CD4-positive, alpha-beta T cell treated with Interleukin-17A for 1 hour (primary cell): ENCODE results near the gene CFL2.

Source experiments
- DNase-seq: peaks from one replicate; pipeline ENCODE4 v3.0.0-alpha.2; 2020

The CFL2 gene

DNA sequence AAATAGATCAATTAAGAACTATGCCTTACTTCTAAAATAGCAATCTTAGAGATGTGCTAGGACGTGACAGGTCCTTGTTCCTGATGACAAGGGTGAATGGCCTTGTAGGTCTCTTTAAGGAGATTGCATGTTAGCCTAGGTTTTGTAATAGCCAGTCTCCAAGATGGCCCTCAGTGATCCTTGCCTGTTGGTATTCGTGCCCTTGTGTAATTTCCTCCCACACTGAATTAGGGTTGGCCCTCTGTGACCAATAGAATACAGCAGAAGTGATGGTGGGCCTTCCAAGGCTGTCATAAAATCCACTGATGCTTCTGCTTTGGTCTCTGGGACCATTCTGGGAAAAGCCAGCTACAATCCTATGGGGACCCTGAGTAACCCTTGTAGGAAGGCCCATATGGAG is 46.3 kb downstream of the CFL2 start:
- no peak for DNase-seq

DNA sequence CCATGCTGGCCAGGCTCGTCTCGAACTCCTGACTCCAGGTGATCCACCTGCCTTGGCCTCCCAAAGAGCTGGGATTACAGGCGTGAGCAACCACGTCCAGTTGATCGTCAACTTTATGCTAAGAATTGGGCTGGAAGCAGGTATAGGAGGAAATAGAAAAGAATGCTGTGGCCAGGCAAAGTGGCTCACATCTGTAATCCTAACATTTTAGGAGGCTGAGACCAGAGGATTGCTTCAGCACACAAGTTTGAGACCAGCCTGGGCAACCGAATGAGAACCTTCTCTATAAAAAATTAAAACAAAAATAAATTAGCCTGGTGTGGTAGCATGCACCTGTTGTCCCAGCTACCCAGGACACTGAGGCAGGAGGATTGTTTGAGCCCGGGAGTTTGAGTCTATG is 47.4 kb downstream of the CFL2 start:
- no peak for DNase-seq

- DNase-seq: peak; percentile 50
Observed at GRCh38 chr14:34665785-34666435, 48.5 kb downstream of the CFL2 start.

DNA sequence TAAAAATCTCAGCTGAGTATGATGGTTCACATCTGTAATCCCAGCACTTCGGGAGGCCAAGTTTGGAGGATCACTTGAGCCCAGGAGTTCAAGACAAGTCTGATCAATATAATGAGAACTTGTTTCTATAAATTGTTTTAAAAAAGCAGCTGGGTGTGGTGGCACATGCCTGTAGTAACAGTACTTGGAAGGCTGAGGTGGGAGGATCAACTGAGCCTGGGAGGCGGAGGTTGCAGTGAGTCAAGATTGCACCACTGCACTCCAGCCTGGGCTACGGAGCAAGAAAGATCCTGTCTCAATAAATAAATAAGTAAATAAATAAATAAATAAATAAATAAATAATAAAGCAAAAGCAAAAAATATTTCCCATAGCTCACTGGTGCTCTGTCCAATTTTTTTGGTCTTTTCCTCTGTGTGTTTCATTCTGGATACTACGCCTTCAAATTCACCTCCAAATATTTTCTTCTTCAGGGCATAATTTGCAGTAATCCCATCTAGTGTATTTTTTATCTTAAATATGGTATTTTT is 51.8 kb downstream of the CFL2 start:
- no peak for DNase-seq

- DNase-seq: no peak
Observed at GRCh38 chr14:34660796-34661195, 53.6 kb downstream of the CFL2 start.
